H1 (cell line): ENCODE data around the gene RPL39L. TPM values are rescaled to one million over a fixed set of nuclear protein-coding genes. Genes with fewer than 3 reads are reported as not detected.

Experiments
- CBX8 ChIP-seq: fragments of 300-800, 300-1000 bp; sonication (generic); IDR thresholded peaks from 2 replicates; pipeline ENCODE4 v1.7.1; 2016; ENCODE audit warnings: low read depth, low read length, borderline replicate concordance
- CTBP2 ChIP-seq: IDR thresholded peaks from 2 replicates; pipeline ENCODE4 v1.7.0; 2011; ENCODE audit warnings: borderline replicate concordance, mild to moderate bottlenecking, moderate library complexity, mixed read lengths, low read length; ENCODE audit not compliant: insufficient read depth, insufficient read length
- EGR1 ChIP-seq: IDR thresholded peaks from 2 replicates; pipeline ENCODE4 v1.6.1; 2011; ENCODE audit warnings: low read depth, low read length, borderline replicate concordance
- EP300 ChIP-seq, 2 experiments: IDR thresholded peaks; 1 replicate in 1 of 2; 2 replicates in 1 of 2; pipeline ENCODE4 v1.6.1; 2011 to 2012; ENCODE audit warnings: low read depth in 2 of 2, low read length in 2 of 2, mild to moderate bottlenecking in 2 of 2, borderline replicate concordance in 1 of 2, inconsistent platforms in 1 of 2, moderate library complexity in 1 of 2
- EZH2 ChIP-seq: fragments of 200-600 bp; sonication (generic); IDR thresholded peaks from 2 replicates; pipeline ENCODE4 v1.7.1; 2012; ENCODE audit warnings: low read depth, mild to moderate bottlenecking, moderate library complexity, low read length, inconsistent platforms; ENCODE audit not compliant: severe bottlenecking
- FOSL1 ChIP-seq: IDR thresholded peaks from 2 replicates; pipeline ENCODE4 v1.6.1; 2011; ENCODE audit warnings: mild to moderate bottlenecking, low read depth, low read length, moderate library complexity; ENCODE audit not compliant: insufficient read depth
- KDM1A ChIP-seq: fragments of 200-600, 300-600 bp; sonication (generic); IDR thresholded peaks from 2 replicates; pipeline ENCODE4 v1.7.1; 2016; ENCODE audit warnings: mild to moderate bottlenecking, low read length, borderline replicate concordance
- NANOG ChIP-seq: IDR thresholded peaks from 2 replicates; pipeline ENCODE4 v1.6.1; 2011; ENCODE audit warnings: low read length, low read depth, mild to moderate bottlenecking, inconsistent platforms; ENCODE audit not compliant: insufficient read depth, poor library complexity, severe bottlenecking
- POLR2AphosphoS5 ChIP-seq: IDR thresholded peaks from 2 replicates; pipeline ENCODE4 v1.6.1; 2011; ENCODE audit warnings: low read depth, low read length
- POU5F1 ChIP-seq: IDR thresholded peaks from 2 replicates; pipeline ENCODE4 v1.6.1; 2011; ENCODE audit warnings: low read depth, mild to moderate bottlenecking, low read length, moderate library complexity
- RFX5 ChIP-seq: IDR thresholded peaks from 2 replicates; pipeline ENCODE4 v1.6.1; 2011; ENCODE audit warnings: low read depth, low read length, improper control_type of control experiment, borderline replicate concordance
- SIN3A ChIP-seq, 2 experiments: IDR thresholded peaks in 1 of 2; conservative IDR thresholded peaks in 1 of 2; 2 replicates each; pipeline ENCODE4 v1.6.1; 2011 to 2012; ENCODE audit warnings: low read length in 2 of 2, improper control_type of control experiment in 1 of 2, low read depth in 1 of 2, mild to moderate bottlenecking in 1 of 2
- SIX5 ChIP-seq: IDR thresholded peaks from 2 replicates; pipeline ENCODE4 v1.6.1; 2011; ENCODE audit warnings: mild to moderate bottlenecking, low read depth, low read length
- SP2 ChIP-seq: IDR thresholded peaks from 2 replicates; pipeline ENCODE4 v1.6.1; 2012; ENCODE audit warnings: mild to moderate bottlenecking, low read length, inconsistent platforms
- TAF7 ChIP-seq: optimal IDR thresholded peaks from 2 replicates; pipeline ENCODE3; 2011; ENCODE audit warnings: low read depth, mild to moderate bottlenecking, inconsistent platforms, low read length, moderate library complexity, borderline replicate concordance
- TEAD4 ChIP-seq: IDR thresholded peaks from 2 replicates; pipeline ENCODE4 v1.6.1; 2012; ENCODE audit warnings: low read depth, low read length, inconsistent platforms, mixed read lengths
- polyA plus RNA-seq, 7 experiments: library from polyadenylated mRNA; depleted of rRNA in 3 of 7; stranded (reverse) in 5 of 7; unstranded in 2 of 7; fragments of >200 nt in 5 of 7; fragments of 200-250 nt in 2 of 7; gene quantifications; 1 replicate in 5 of 7; 2 replicates in 1 of 7; 4 replicates in 1 of 7; pipeline versions ENCODE4 v1.2.1 to v1.2.3, GENCODE V29; 2011 to 2013; ENCODE audit warnings: missing spikeins in 2 of 7, mixed read lengths in 2 of 7
- total RNA-seq: library from RNA; stranded (reverse); fragmentation: NEBNext Ultra II Directional; extraction: Animal tissue kit (Norgen Biotek cat#: 25700); gene quantifications from 2 replicates; pipeline ENCODE4 v1.2.1, GENCODE V29; 2021
- TF ChIP-seq, protein P1 (sequence below), 3 experiments: IDR thresholded peaks; 1 replicate in 2 of 3; 2 replicates in 1 of 3; pipeline versions ENCODE4 v1.5.1 to v1.6.1; 2011; ENCODE audit warnings: low read length in 3 of 3, mild to moderate bottlenecking in 3 of 3, inconsistent platforms in 2 of 3, low read depth in 1 of 3, moderate library complexity in 1 of 3; ENCODE audit not compliant: insufficient read depth in 1 of 3; ENCODE audit errors: control extremely low read depth in 1 of 3
- TF ChIP-seq, protein P2 (sequence below): IDR thresholded peaks from 2 replicates; pipeline ENCODE4 v1.6.1; 2012; ENCODE audit warnings: inconsistent platforms
- TF ChIP-seq, protein P3 (sequence below): IDR thresholded peaks from 2 replicates; pipeline ENCODE4 v1.6.1; 2011; ENCODE audit warnings: low read depth, mild to moderate bottlenecking, low read length; ENCODE audit not compliant: insufficient read depth

The RPL39L gene
- total and polyA plus RNA-seq, 2 of the 8 experiments (the other 6 are each of a cell fraction or from before 2014, with no cell fraction given): 51.8 to 67.7 TPM

DNA sequence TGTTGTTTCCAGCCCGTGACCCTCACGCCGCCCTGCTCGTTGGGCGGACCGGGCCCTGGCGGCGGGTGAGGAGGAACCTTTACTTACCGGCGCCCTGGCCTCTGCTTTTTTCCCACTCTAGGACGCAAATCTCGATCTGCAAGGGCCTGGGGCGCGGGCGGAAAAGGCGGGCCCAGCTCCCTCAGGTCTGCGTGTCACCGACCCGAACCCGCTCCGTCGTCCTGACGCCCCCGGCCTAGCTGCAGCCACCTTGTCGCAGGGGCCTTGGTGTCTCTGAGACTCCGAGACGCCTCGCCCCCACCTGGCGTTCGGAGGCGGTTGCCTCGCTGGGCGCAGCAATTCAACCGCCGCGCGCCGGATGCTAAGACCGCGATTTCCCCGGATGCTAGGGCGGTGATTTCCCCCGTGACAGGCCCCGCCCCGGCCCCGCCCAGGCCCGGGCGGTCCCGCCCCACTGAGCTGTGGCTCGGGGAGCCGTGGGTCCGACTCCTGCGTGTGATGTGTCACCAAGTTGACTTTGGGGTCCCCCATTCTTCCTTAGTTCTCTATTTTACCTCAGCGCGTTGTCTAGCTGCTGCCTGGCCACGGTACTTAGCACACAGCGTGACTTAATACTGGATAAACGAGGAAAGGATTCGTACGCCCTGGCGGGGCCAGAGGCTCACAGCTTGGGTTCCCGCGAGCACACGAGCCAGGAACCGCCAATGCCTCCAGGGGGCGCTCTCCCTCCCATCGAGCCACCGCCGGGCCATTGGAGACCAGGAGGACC lies at the start of gene RPL39L (continued):
- TF ChIP-seq KDM1A: no peak
- TF ChIP-seq EP300 (IDR thresholded peaks at IDR 0.05; ENCODE audit: borderline replicate concordance in 1 of 2, low read depth in 2 of 2, low read length in 2 of 2): peak in 1 of 2 experiments; percentile 50; a peak in 1 of 3 replicates
- no peak; the same call in 1 of the 2 replicates for TF ChIP-seq TEAD4
- peak; percentile 55 for TF ChIP-seq NANOG
- peak; percentile 92 for TF ChIP-seq POLR2AphosphoS5
- TF ChIP-seq SP2: no peak
- no peak for TF ChIP-seq CBX8
- TF ChIP-seq, protein P1, sequence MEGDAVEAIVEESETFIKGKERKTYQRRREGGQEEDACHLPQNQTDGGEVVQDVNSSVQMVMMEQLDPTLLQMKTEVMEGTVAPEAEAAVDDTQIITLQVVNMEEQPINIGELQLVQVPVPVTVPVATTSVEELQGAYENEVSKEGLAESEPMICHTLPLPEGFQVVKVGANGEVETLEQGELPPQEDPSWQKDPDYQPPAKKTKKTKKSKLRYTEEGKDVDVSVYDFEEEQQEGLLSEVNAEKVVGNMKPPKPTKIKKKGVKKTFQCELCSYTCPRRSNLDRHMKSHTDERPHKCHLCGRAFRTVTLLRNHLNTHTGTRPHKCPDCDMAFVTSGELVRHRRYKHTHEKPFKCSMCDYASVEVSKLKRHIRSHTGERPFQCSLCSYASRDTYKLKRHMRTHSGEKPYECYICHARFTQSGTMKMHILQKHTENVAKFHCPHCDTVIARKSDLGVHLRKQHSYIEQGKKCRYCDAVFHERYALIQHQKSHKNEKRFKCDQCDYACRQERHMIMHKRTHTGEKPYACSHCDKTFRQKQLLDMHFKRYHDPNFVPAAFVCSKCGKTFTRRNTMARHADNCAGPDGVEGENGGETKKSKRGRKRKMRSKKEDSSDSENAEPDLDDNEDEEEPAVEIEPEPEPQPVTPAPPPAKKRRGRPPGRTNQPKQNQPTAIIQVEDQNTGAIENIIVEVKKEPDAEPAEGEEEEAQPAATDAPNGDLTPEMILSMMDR (IDR thresholded peaks at IDR 0.05; ENCODE audit: control extremely low read depth in 1 of 3, insufficient read depth in 1 of 3, low read depth in 1 of 3, low read length in 3 of 3): peak; percentile 88 to 90 (median 90)
- TF ChIP-seq EGR1: peak; percentile 52; the same call in 1 of the 2 replicates
- 0 out of 2 replicates have a peak, but pooled peaks have one; percentile 10 for TF ChIP-seq FOSL1
- TF ChIP-seq EZH2: no peak
- TF ChIP-seq SIX5: no peak
- TF ChIP-seq, protein P2, sequence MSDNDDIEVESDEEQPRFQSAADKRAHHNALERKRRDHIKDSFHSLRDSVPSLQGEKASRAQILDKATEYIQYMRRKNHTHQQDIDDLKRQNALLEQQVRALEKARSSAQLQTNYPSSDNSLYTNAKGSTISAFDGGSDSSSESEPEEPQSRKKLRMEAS: peak; percentile 73
- TF ChIP-seq SIN3A (conservative IDR thresholded peaks at IDR 0.05 in 1 of 2, IDR thresholded peaks at IDR 0.05 in 1 of 2; ENCODE audit: low read depth in 1 of 2, low read length in 2 of 2): no peak
- TF ChIP-seq, protein P3, sequence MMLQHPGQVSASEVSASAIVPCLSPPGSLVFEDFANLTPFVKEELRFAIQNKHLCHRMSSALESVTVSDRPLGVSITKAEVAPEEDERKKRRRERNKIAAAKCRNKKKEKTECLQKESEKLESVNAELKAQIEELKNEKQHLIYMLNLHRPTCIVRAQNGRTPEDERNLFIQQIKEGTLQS: no peak
- no peak for TF ChIP-seq RFX5
- TF ChIP-seq CTBP2: no peak
- TF ChIP-seq TAF7: peak; percentile 57
- TF ChIP-seq POU5F1: no peak
